Measurements from ENCODE around the gene ATXN1.
"Not testable (repeated sequence)": the region's sequence is repeated elsewhere in the genome, so short reads cannot be mapped to it uniquely, and the experiment has no call there.

DNA sequence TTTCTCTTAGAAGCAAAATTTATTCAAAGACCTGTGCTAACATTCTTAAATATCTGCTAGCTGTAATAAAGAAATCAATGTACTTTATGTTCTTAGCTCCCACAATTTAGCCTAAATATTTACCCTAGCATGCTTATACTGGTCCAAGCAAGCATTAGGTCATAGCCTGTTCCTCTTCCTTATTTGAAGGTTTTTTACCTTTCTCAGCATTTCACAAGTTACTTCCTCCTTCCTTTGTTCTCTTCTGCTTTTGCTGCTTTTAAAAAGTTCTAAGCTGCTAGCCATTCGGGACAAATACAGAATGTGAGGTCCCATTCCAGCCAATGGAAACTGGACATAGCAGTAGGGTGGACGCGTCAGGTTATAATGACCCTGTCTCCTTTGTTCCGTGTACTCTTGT, 354.7 kb downstream of the ATXN1 start:
- TF ChIP-seq, protein P1, sequence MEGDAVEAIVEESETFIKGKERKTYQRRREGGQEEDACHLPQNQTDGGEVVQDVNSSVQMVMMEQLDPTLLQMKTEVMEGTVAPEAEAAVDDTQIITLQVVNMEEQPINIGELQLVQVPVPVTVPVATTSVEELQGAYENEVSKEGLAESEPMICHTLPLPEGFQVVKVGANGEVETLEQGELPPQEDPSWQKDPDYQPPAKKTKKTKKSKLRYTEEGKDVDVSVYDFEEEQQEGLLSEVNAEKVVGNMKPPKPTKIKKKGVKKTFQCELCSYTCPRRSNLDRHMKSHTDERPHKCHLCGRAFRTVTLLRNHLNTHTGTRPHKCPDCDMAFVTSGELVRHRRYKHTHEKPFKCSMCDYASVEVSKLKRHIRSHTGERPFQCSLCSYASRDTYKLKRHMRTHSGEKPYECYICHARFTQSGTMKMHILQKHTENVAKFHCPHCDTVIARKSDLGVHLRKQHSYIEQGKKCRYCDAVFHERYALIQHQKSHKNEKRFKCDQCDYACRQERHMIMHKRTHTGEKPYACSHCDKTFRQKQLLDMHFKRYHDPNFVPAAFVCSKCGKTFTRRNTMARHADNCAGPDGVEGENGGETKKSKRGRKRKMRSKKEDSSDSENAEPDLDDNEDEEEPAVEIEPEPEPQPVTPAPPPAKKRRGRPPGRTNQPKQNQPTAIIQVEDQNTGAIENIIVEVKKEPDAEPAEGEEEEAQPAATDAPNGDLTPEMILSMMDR (IDR thresholded peaks at IDR 0.05), result not testable (repeated sequence)
- not testable (repeated sequence) for TF ChIP-seq POLR2A (IDR thresholded peaks at IDR 0.05); POLR2AphosphoS5 (IDR thresholded peaks at IDR 0.05); EP300 (IDR thresholded peaks at IDR 0.05; ENCODE audit: low read depth)

All from transverse colon (tissue), 4 donors.